Mesendoderm (in vitro differentiated cells): Measurements from ENCODE around the gene STK32B.

Experiments used
- DNase-seq: peaks from one replicate; pipeline ENCODE4 v3.0.0; 2013
- H2AK5ac ChIP-seq: 2 replicates; pipeline ENCODE4 v1.6.1; 2013; ENCODE audit warnings: low read length, inconsistent platforms
- H2BK120ac ChIP-seq: 2 replicates; pipeline ENCODE4 v1.6.1; 2013; ENCODE audit warnings: low read depth, mild to moderate bottlenecking, low read length, moderate library complexity, mixed read lengths
- H2BK15ac ChIP-seq: replicated peaks from 2 replicates; pipeline ENCODE4 v1.6.1; 2013; ENCODE audit warnings: low read depth, mild to moderate bottlenecking, moderate library complexity
- H2BK5ac ChIP-seq: 2 replicates; pipeline ENCODE4 v1.6.1; 2013; ENCODE audit warnings: low read length, inconsistent platforms
- H3K18ac ChIP-seq: 2 replicates; pipeline ENCODE4 v1.6.1; 2013; ENCODE audit warnings: mild to moderate bottlenecking, low read length, mixed read lengths
- H3K23ac ChIP-seq: one replicate; pipeline ENCODE4 v1.6.1; 2013; ENCODE audit warnings: low read length
- H3K27ac ChIP-seq: 2 replicates; pipeline ENCODE4 v1.5.1; 2013; ENCODE audit warnings: low read depth, mild to moderate bottlenecking, inconsistent platforms, low read length, moderate library complexity
- H3K27me3 ChIP-seq: 2 replicates; pipeline ENCODE4 v1.6.1; 2013; ENCODE audit warnings: low read length, control low read depth, mild to moderate bottlenecking, inconsistent platforms; ENCODE audit not compliant: insufficient read depth, poor library complexity
- H3K36me3 ChIP-seq: 2 replicates; pipeline ENCODE4 v1.6.1; 2013; ENCODE audit warnings: low read length, inconsistent platforms; ENCODE audit not compliant: control insufficient read depth, insufficient read depth
- H3K4ac ChIP-seq: one replicate; pipeline ENCODE4 v1.6.1; 2013; ENCODE audit warnings: low read depth, mild to moderate bottlenecking, low read length, moderate library complexity
- H3K4me1 ChIP-seq: 2 replicates; pipeline ENCODE4 v1.6.1; 2013; ENCODE audit warnings: low read depth, low read length, inconsistent platforms; ENCODE audit not compliant: control insufficient read depth
- H3K4me2 ChIP-seq: 2 replicates; pipeline ENCODE4 v1.6.1; 2013; ENCODE audit warnings: low read length
- H3K4me3 ChIP-seq: 2 replicates; pipeline ENCODE4 v1.5.1; 2013; ENCODE audit warnings: mild to moderate bottlenecking, low read length
- H3K56ac ChIP-seq: one replicate; pipeline ENCODE4 v1.6.1; 2013; ENCODE audit warnings: low read length
- H3K79me1 ChIP-seq: 2 replicates; pipeline ENCODE4 v1.6.1; 2013; ENCODE audit warnings: low read length, inconsistent platforms
- H3K79me2 ChIP-seq: 2 replicates; pipeline ENCODE4 v1.6.1; 2013; ENCODE audit warnings: mild to moderate bottlenecking, low read length; ENCODE audit not compliant: control insufficient read depth, insufficient read depth
- H3K9ac ChIP-seq: 2 replicates; pipeline ENCODE4 v1.6.1; 2013; ENCODE audit warnings: low read length, inconsistent platforms
- H4K5ac ChIP-seq: one replicate; pipeline ENCODE4 v1.6.1; 2013; ENCODE audit warnings: low read length
- H4K8ac ChIP-seq: one replicate; pipeline ENCODE4 v1.6.1; 2013; ENCODE audit warnings: low read depth, mild to moderate bottlenecking, control low read depth, low read length, moderate library complexity
- WGBS: extraction: QIAGEN DNeasy Blood & Tissue Kit; methylation state at CpG from one replicate; pipeline ENCODE4 v1.1.7; 2013; ENCODE audit warnings: low lambda C conversion rate, missing lambda C conversion rate; ENCODE audit not compliant: insufficient coverage; ENCODE audit errors: extremely low coverage; 5-methylcytosine and 5-hydroxymethylcytosine counted together

STK32B gene

GRCh38 chr4:5212255-5213013, 161.2 kb downstream of the STK32B start:
- Histone ChIP-seq H3K27ac (no peak overlapping the region), H3K27me3 (no peaks in the 10 kb centered on the region), H3K4ac (no peak overlapping the region), H3K79me2 (no peaks in the 10 kb centered on the region), H3K9ac (no peak overlapping the region), H4K8ac (no peak overlapping the region), H3K56ac (no peak overlapping the region), H3K4me1 (no peaks in the 10 kb centered on the region), H4K5ac (no peak overlapping the region), H3K79me1 (no peaks in the 10 kb centered on the region), H3K4me2 (no peak overlapping the region), H2BK120ac (no peak overlapping the region), H2AK5ac (no peak overlapping the region), H2BK5ac (no peak overlapping the region), H3K18ac (no peak overlapping the region), H3K36me3 (no peaks in the 10 kb centered on the region), H3K23ac (no peak overlapping the region), H2BK15ac (no peak overlapping the region), H3K4me3 (no peak overlapping the region)
- DNase-seq = no peak
- no CpG with 5 or more reads among the region's 14 CpGs for WGBS

- Histone ChIP-seq H3K4me3 (no peak overlapping the region), H3K27me3 (no peaks in the 10 kb centered on the region), H3K4me2 (no peak overlapping the region), H2AK5ac (no peak overlapping the region), H3K9ac (no peak overlapping the region), H4K5ac (no peak overlapping the region), H3K36me3 (no peaks in the 10 kb centered on the region), H2BK15ac (no peak overlapping the region), H3K4ac (no peak overlapping the region), H3K79me2 (no peaks in the 10 kb centered on the region), H3K27ac (no peak overlapping the region), H3K23ac (no peak overlapping the region), H2BK120ac (no peak overlapping the region), H3K56ac (no peak overlapping the region), H3K18ac (no peak overlapping the region), H3K79me1 (no peaks in the 10 kb centered on the region), H2BK5ac (no peak overlapping the region), H4K8ac (no peak overlapping the region), H3K4me1 (no peaks in the 10 kb centered on the region)
- no CpG with 5 or more reads among the region's 4 CpGs for WGBS
- DNase-seq = no peak
These were observed 161.9 kb downstream of the STK32B start for GRCh38 chr4:5213087-5213595.

- no CpG with 5 or more reads among the region's 2 CpGs for WGBS
- Histone ChIP-seq H3K18ac (no peak overlapping the region), H2BK15ac (no peak overlapping the region), H3K9ac (no peak overlapping the region), H3K36me3 (no peaks in the 10 kb centered on the region), H3K79me2 (no peaks in the 10 kb centered on the region), H3K4me3 (no peak overlapping the region), H3K4me1 (no peaks in the 10 kb centered on the region), H3K23ac (no peak overlapping the region), H2BK5ac (no peak overlapping the region), H4K8ac (no peak overlapping the region), H2BK120ac (no peak overlapping the region), H3K56ac (no peak overlapping the region), H4K5ac (no peak overlapping the region), H2AK5ac (no peak overlapping the region), H3K4ac (no peak overlapping the region), H3K27ac (no peak overlapping the region), H3K4me2 (no peak overlapping the region), H3K79me1 (no peaks in the 10 kb centered on the region), H3K27me3 (no peaks in the 10 kb centered on the region)
- DNase-seq = no peak
These were observed 164.0 kb downstream of the STK32B start for GRCh38 chr4:5215321-5215720.

GRCh38 chr4:5217421-5217820, 166.1 kb downstream of the STK32B start:
- no CpG with 5 or more reads among the region's 1 CpG for WGBS
- no peak for DNase-seq
- H3K4ac ChIP-seq = no peak overlapping the region
- H3K9ac ChIP-seq = no peak overlapping the region
- no peak overlapping the region for H2BK15ac ChIP-seq
- no peak overlapping the region for H3K56ac ChIP-seq
- no peak overlapping the region for H4K8ac ChIP-seq
- no peak overlapping the region for H2AK5ac ChIP-seq
- H3K27me3 ChIP-seq = no peaks in the 10 kb centered on the region
- H3K4me3 ChIP-seq = no peak overlapping the region
- H2BK5ac ChIP-seq = no peak overlapping the region
- no peaks in the 10 kb centered on the region for H3K79me1 ChIP-seq
- H2BK120ac ChIP-seq = no peak overlapping the region
- H3K4me1 ChIP-seq = no peaks in the 10 kb centered on the region
- H3K18ac ChIP-seq = no peak overlapping the region
- H3K4me2 ChIP-seq = no peak overlapping the region
- no peaks in the 10 kb centered on the region for H3K79me2 ChIP-seq
- H4K5ac ChIP-seq = no peak overlapping the region
- no peak overlapping the region for H3K27ac ChIP-seq
- no peak overlapping the region for H3K23ac ChIP-seq
- no peaks in the 10 kb centered on the region for H3K36me3 ChIP-seq

GRCh38 chr4:5218376-5219069, 167.2 kb downstream of the STK32B start:
- no peak overlapping the region for H2BK15ac ChIP-seq
- H3K27ac ChIP-seq = no peak overlapping the region
- H3K79me1 ChIP-seq = no peaks in the 10 kb centered on the region
- no peak overlapping the region for H3K18ac ChIP-seq
- no peak overlapping the region for H4K5ac ChIP-seq
- no peak overlapping the region for H4K8ac ChIP-seq
- H3K4me1 ChIP-seq = no peaks in the 10 kb centered on the region
- no peak overlapping the region for H3K4me2 ChIP-seq
- H2BK120ac ChIP-seq = no peak overlapping the region
- H2BK5ac ChIP-seq = no peak overlapping the region
- no peak overlapping the region for H3K23ac ChIP-seq
- H3K36me3 ChIP-seq = no peaks in the 10 kb centered on the region
- no peak overlapping the region for H3K4ac ChIP-seq
- H3K27me3 ChIP-seq = no peaks in the 10 kb centered on the region
- no CpG with 5 or more reads among the region's 12 CpGs for WGBS
- no peak overlapping the region for H3K4me3 ChIP-seq
- no peak overlapping the region for H2AK5ac ChIP-seq
- DNase-seq = no peak
- H3K9ac ChIP-seq = no peak overlapping the region
- H3K79me2 ChIP-seq = no peaks in the 10 kb centered on the region
- no peak overlapping the region for H3K56ac ChIP-seq
